ENCODE measurements around the gene RBM33. TPM values are rescaled to one million over a fixed set of nuclear protein-coding genes. Genes with fewer than 3 reads are reported as not detected.

Gene RBM33
- total and polyA plus RNA-seq, 2 of the 13 experiments (the other 11 are each of a cell fraction or from before 2014, with no cell fraction given), result 12.4 to 28.9 TPM

- TF ChIP-seq HOXA9 (CRISPR knock-in tag; IDR thresholded peaks at IDR 0.05; ENCODE audit: borderline replicate concordance) (no peak), ZNF350 (CRISPR knock-in tag; IDR thresholded peaks at IDR 0.05; ENCODE audit: borderline replicate concordance, low read depth) (no peak), SIN3A (IDR thresholded peaks at IDR 0.05; ENCODE audit: borderline replicate concordance, low read depth, low read length) (no peak), FOSL1 (CRISPR knock-in tag; IDR thresholded peaks at IDR 0.05; ENCODE audit: borderline replicate concordance) (no peak), HDAC2 (CRISPR knock-in tag; IDR thresholded peaks at IDR 0.05) (no peak), GTF2F1 (IDR thresholded peaks at IDR 0.05; ENCODE audit: low read length) (no peak), ISX (CRISPR knock-in tag; conservative IDR thresholded peaks at IDR 0.05) (no peak), PHF20 (CRISPR knock-in tag; IDR thresholded peaks at IDR 0.05) (no peak), ZNF567 (CRISPR knock-in tag; IDR thresholded peaks at IDR 0.05; ENCODE audit: borderline replicate concordance) (no peak), ZNF280B (CRISPR knock-in tag; IDR thresholded peaks at IDR 0.05; ENCODE audit: borderline replicate concordance) (no peak), ZMAT3 (CRISPR knock-in tag; conservative IDR thresholded peaks at IDR 0.05) (no peak), SAP130 (CRISPR knock-in tag; IDR thresholded peaks at IDR 0.05; ENCODE audit: low read depth) (peak; percentile 62), HDAC1 (CRISPR knock-in tag; IDR thresholded peaks at IDR 0.05) (no peak; the same call in 1 of the 2 replicates)
- TF ChIP-seq, protein P1, sequence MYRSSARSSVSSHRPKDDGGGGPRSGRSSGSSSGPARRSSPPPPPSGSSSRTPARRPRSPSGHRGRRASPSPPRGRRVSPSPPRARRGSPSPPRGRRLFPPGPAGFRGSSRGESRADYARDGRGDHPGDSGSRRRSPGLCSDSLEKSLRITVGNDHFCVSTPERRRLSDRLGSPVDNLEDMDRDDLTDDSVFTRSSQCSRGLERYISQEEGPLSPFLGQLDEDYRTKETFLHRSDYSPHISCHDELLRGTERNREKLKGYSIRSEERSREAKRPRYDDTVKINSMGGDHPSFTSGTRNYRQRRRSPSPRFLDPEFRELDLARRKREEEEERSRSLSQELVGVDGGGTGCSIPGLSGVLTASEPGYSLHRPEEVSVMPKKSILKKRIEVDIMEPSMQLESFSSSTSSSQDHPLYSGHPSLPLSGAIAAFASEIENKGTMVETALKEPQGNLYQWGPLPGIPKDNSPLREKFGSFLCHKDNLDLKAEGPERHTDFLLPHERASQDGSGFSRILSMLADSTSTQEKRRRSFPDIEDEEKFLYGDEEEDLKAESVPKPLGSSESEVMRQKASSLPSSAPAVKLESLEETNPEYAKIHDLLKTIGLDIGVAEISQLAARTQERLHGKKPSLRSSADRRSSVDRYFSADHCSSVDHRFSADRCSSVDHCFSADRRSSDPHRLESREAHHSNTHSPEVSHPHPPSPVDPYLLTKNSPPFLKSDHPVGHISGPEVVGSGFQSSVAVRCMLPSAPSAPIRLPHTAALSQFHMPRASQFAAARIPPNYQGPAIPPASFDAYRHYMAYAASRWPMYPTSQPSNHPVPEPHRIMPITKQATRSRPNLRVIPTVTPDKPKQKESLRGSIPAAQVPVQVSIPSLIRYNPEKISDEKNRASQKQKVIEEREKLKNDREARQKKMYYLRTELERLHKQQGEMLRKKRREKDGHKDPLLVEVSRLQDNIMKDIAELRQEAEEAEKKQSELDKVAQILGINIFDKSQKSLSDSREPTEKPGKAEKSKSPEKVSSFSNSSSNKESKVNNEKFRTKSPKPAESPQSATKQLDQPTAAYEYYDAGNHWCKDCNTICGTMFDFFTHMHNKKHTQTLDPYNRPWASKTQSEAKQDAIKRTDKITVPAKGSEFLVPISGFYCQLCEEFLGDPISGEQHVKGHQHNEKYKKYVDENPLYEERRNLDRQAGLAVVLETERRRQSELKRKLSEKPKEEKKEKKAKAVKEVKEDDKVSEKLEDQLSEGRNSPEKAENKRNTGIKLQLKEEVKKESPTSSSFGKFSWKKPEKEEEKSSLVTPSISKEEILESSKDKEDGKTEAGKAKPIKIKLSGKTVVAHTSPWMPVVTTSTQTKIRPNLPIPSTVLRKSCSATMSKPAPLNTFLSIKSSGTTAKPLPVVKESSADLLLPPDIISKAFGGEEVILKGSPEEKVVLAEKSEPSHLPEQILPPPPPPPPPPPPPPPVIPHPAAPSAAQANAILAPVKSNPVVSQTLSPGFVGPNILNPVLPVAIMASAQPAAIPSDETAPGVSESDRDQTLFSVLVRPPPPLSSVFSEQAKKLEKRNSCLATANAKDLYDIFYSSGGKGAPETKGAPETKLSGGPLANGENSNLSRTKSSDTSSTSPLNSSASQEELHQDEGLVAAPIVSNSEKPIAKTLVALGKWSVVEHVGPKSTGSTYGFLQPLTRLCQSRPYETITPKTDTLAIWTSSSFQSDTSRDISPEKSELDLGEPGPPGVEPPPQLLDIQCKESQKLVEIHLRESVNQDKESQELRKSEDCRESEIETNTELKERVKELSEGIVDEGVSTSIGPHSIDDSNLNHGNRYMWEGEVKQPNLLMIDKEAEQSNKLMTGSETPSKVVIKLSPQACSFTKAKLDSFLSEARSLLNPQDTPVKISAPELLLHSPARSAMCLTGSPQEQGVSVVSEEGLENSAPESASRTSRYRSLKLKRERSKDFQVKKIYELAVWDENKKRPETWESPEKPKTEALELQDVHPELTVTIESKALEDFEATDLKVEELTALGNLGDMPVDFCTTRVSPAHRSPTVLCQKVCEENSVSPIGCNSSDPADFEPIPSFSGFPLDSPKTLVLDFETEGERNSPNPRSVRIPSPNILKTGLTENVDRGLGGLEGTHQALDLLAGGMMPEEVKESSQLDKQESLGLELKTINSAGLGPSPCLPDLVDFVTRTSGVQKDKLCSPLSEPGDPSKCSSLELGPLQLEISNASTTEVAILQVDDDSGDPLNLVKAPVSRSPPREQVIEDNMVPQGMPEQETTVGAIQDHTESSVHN (CRISPR knock-in tag; IDR thresholded peaks at IDR 0.05), result no peak
- TF ChIP-seq, protein P2, sequence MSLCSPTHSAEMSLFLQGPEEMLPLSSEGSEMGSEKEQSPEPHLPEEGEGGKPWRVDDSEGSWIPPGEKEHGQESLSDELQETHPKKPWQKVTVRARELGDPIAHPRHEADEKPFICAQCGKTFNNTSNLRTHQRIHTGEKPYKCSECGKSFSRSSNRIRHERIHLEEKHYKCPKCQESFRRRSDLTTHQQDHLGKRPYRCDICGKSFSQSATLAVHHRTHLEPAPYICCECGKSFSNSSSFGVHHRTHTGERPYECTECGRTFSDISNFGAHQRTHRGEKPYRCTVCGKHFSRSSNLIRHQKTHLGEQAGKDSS (CRISPR knock-in tag; IDR thresholded peaks at IDR 0.05; ENCODE audit: borderline replicate concordance, low read depth), result no peak; the same call in 1 of the 2 replicates
These were observed 163.5 kb downstream of the RBM33 start (continued) for GRCh38 chr7:155807789-155808548.
